Psoas muscle (tissue), 8 donors: ENCODE data around the gene SRD5A1. TPM values are rescaled to one million over a fixed set of nuclear protein-coding genes. Genes with fewer than 3 reads are reported as not detected.

Experiments used
- ATAC-seq, 4 donors: fragments of 200-7000 bp; cut with Tn5 transposase; one replicate each; pipeline ENCODE4 v1.9.1; 2020; ENCODE audit warnings: moderate library complexity in 3 of 4, mild to moderate bottlenecking in 2 of 4
- DNase-seq, 2 donors: peaks; one replicate each; pipeline ENCODE4 v3.0.0-alpha.2; 2020
- H3K27ac ChIP-seq: fragments of 200-600 bp; one replicate; pipeline ENCODE4 v1.8.0; 2022
- H3K27me3 ChIP-seq, 3 donors: fragments of 200-600 bp in 1 of 3; one replicate each; pipeline versions ENCODE4 v1.6.1 to v1.8.0; 2013 to 2022; ENCODE audit warnings: low read length in 2 of 3, mild to moderate bottlenecking in 2 of 3, moderate library complexity in 1 of 3; ENCODE audit not compliant: insufficient read depth in 3 of 3
- H3K36me3 ChIP-seq, 2 donors: fragments of 200-600 bp in 1 of 2; one replicate each; pipeline versions ENCODE4 v1.6.1 to v1.8.0; 2013 to 2022; ENCODE audit warnings: low read depth in 1 of 2, mild to moderate bottlenecking in 1 of 2, moderate library complexity in 1 of 2; ENCODE audit not compliant: insufficient read depth in 1 of 2
- H3K4me1 ChIP-seq: fragments of 200-600 bp; one replicate; pipeline ENCODE4 v1.8.0; 2022
- H3K4me3 ChIP-seq: fragments of 200-600 bp; one replicate; pipeline ENCODE4 v1.8.0; 2022; ENCODE audit warnings: mild to moderate bottlenecking
- H3K9me3 ChIP-seq: fragments of 200-600 bp; one replicate; pipeline ENCODE4 v1.8.0; 2022
- WGBS, 3 donors: extraction: QIAGEN DNeasy Blood & Tissue Kit; methylation state at CpG; one replicate each; pipeline versions ENCODE4 v1.1.6 to v1.1.7; 2013; 5-methylcytosine and 5-hydroxymethylcytosine counted together
- intact Hi-C, 2 donors: fragments of 100-400 bp; cut with DNase I; formaldehyde crosslinking; loops; one replicate each; pipeline versions ENCODE4 v1.11.0 to v1.14.2; 2022
- polyA plus RNA-seq, 3 donors: library from polyadenylated mRNA; stranded (reverse); fragments of 200-250 nt; gene quantifications; one replicate each; pipeline ENCODE4 v1.2.3, GENCODE V29; 2013
- total RNA-seq, 4 donors: library from RNA; stranded (reverse); fragmentation: NEBNext Ultra II Directional in 2 of 4; extraction: Animal tissue kit (Norgen Biotek cat#: 25700) in 2 of 4; gene quantifications; one replicate each; pipeline versions ENCODE4 v1.2.1 to v1.2.4, GENCODE V29; 2021 to 2023
- TF ChIP-seq, protein P1 (sequence below): fragments of 200-600 bp; IDR thresholded peaks from one replicate; pipeline ENCODE4 v1.8.0; 2022; ENCODE audit warnings: antibody characterized with exemption
- donor health status: healthy with polysubstance abuse.
- donor health status: DM: no; HTN: no; CAD: no; lungs with moderate emphysema.
- donor health status: Bipolar disorder and iron deficiency.
- donor health status: healthy.
- donor health status: DM: yes; HTN: yes; CAD: no.
- donor health status: DM: no; HTN: no; CAD: no.
- donor health status: DM: no; HTN: no; CAD: no.
- donor health status: DM: yes; HTN: yes; CAD: no.

The SRD5A1 gene
- total and polyA plus RNA-seq, 7 donors, result 1.1 to 2.4 (median 1.7) TPM

- 44 to 65% (median 49%) methylated on average over 17 of the region's 17 CpGs for WGBS, 3 donors
- no peaks in the 10 kb centered on the region for H3K36me3 ChIP-seq
- DNase-seq, result no peak
- H3K9me3 ChIP-seq, result no peaks in the 10 kb centered on the region
- ATAC-seq, result no peak
- intact Hi-C loops, result loop anchor here in 1 of 2 donors (10.0 kb wide), 1 partner anchor 261 kb away; no protein-coding TSS in a partner anchor
- no peaks in the 10 kb centered on the region for H3K27me3 ChIP-seq
- peak overlapping the region; percentile 81 for H3K4me3 ChIP-seq
- peaks cover 67% of the 10 kb centered on the region for H3K4me1 ChIP-seq
- peak overlapping the region; percentile 50 for H3K27ac ChIP-seq
- TF ChIP-seq, protein P1, sequence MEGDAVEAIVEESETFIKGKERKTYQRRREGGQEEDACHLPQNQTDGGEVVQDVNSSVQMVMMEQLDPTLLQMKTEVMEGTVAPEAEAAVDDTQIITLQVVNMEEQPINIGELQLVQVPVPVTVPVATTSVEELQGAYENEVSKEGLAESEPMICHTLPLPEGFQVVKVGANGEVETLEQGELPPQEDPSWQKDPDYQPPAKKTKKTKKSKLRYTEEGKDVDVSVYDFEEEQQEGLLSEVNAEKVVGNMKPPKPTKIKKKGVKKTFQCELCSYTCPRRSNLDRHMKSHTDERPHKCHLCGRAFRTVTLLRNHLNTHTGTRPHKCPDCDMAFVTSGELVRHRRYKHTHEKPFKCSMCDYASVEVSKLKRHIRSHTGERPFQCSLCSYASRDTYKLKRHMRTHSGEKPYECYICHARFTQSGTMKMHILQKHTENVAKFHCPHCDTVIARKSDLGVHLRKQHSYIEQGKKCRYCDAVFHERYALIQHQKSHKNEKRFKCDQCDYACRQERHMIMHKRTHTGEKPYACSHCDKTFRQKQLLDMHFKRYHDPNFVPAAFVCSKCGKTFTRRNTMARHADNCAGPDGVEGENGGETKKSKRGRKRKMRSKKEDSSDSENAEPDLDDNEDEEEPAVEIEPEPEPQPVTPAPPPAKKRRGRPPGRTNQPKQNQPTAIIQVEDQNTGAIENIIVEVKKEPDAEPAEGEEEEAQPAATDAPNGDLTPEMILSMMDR, result no peak
Observed at GRCh38 chr5:6715758-6716628, 82.8 kb downstream of the SRD5A1 start.

DNA sequence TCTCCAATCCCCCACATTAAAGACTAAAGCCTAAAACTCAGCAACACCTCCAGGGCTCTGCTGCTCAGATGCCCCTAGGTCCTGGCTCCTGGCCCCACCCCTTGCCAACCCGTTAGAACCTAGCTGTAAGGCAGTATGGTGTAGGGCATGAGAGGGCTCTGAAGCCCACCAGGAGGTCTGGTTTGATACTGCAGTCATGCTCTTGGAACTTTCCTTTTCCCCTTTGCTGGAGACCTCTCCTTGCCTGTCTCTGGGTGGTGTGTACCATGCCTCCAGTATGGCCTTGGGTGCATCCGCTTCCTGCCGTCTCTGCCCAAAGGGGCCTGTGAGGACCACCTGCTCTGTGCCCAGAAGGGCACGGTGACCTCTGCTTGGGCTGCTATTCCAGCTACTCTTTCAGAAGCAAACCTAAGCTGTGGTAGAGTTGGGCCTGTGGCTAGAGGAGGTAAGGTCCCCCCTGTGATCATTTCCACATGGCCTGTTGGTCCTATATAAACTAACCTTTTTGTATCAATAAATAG lies 83.4 kb downstream of the SRD5A1 start:
- Histone ChIP-seq H3K27ac (peak overlapping the region; percentile 1), H3K4me1 (peaks cover 72% of the 10 kb centered on the region), H3K27me3 (no peaks in the 10 kb centered on the region), H3K4me3 (peak overlapping the region; percentile 81), H3K9me3 (no peaks in the 10 kb centered on the region), H3K36me3 (no peaks in the 10 kb centered on the region)
- intact Hi-C loops, result loop anchor here in 1 of 2 donors (10.0 kb wide), 1 partner anchor 262 kb away; no protein-coding TSS in a partner anchor
- DNase-seq, result no peak
- no peak for ATAC-seq
- WGBS, 3 donors, result 60 to 71% (median 67%) methylated on average over 4 of the region's 4 CpGs
- TF ChIP-seq, protein P1, result no peak

- no peaks in the 10 kb centered on the region for H3K9me3 ChIP-seq
- peak overlapping the region; percentile 81 for H3K4me3 ChIP-seq
- no peak for DNase-seq
- H3K4me1 ChIP-seq, result peaks cover 74% of the 10 kb centered on the region
- TF ChIP-seq, protein P1, result no peak
- no peak for ATAC-seq
- intact Hi-C loops, result loop anchor here in 1 of 2 donors (10.0 kb wide), 1 partner anchor 262 kb away; no protein-coding TSS in a partner anchor
- H3K27me3 ChIP-seq, result no peaks in the 10 kb centered on the region
- H3K36me3 ChIP-seq, result no peaks in the 10 kb centered on the region
- H3K27ac ChIP-seq, result peak overlapping the region; percentile 1
Observed at GRCh38 chr5:6717247-6717646, 84.0 kb downstream of the SRD5A1 start.

DNA sequence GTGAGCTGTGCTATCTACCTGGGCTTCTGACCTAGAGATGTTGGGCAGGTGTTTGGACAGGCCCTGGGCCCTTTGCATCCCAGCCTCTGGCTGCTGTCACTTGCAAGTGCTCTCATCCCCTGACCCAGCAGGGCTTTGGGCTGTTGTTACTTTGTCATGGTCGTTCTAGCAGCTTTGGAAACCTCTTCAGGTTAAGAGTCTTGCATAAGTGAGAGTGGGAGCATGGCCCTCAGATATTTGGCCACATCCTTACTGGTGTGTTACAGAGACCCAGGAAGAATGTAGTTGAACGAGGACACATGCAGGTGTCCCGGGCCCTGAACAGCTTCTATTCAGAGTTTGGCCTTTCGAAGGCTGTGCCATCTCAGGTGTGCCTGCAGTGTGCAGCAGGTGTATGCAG lies 84.4 kb downstream of the SRD5A1 start:
- Histone ChIP-seq H3K36me3 (no peaks in the 10 kb centered on the region), H3K27ac (no peak overlapping the region), H3K9me3 (no peaks in the 10 kb centered on the region), H3K4me3 (peak overlapping the region; percentile 81), H3K4me1 (peaks cover 78% of the 10 kb centered on the region), H3K27me3 (no peaks in the 10 kb centered on the region)
- TF ChIP-seq, protein P1, result no peak
- ATAC-seq (no peak), DNase-seq (no peak)
- intact Hi-C loops, result loop anchor here in 1 of 2 donors (10.0 kb wide), 1 partner anchor 263 kb away; no protein-coding TSS in a partner anchor
- WGBS, 3 donors, result 45 to 66% (median 52%) methylated on average over 4 of the region's 4 CpGs
